ENCODE data around the gene PTGDS.

DNA sequence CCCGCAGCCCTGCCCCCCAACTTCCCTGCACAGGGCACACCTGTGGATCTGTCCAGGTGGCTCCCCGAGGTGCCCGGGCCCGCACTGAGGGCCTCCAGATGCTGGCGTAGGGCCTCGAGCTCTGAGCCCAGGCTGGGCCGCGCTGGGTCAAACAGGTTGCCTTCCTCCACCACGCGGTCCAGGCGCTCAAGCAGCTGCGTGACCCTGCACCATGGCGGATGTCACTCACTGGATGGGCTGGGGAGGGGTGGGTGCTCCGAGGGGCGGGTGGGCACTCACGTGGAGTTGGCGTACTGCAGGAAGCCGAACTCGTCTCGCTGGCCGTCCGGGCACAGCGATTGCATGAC lies 45.3 kb downstream of the PTGDS start:
- no peak for TF ChIP-seq GATA3 (IDR thresholded peaks at IDR 0.05; ENCODE audit: low read depth, low read length)
- no peak for TF ChIP-seq GATA2 (IDR thresholded peaks at IDR 0.05; ENCODE audit: low read depth, low read length)
